Astrocyte of the cerebellum (primary cell): ENCODE data around the gene GINS1.

ENCODE experiments used
- DNase-seq: peaks from one replicate; pipeline ENCODE4 v3.0.0-alpha.2; 2011; ENCODE audit warnings: low read depth
- H3K4me3 ChIP-seq: 2 replicates; pipeline ENCODE4 v1.5.1; 2011; ENCODE audit warnings: mild to moderate bottlenecking, low read depth, low read length, moderate library complexity
- in situ Hi-C: cut with HindIII; loops from 2 replicates; pipeline ENCODE4 v1.10.0; 2017; ENCODE audit warnings: low sequenced_read_pairs
- TF ChIP-seq, protein P1 (sequence below): IDR thresholded peaks from 2 replicates; pipeline ENCODE4 v1.5.1; 2012; ENCODE audit warnings: low read length, low read depth, moderate library complexity, mild to moderate bottlenecking; ENCODE audit errors: missing control alignments

Gene GINS1

DNA sequence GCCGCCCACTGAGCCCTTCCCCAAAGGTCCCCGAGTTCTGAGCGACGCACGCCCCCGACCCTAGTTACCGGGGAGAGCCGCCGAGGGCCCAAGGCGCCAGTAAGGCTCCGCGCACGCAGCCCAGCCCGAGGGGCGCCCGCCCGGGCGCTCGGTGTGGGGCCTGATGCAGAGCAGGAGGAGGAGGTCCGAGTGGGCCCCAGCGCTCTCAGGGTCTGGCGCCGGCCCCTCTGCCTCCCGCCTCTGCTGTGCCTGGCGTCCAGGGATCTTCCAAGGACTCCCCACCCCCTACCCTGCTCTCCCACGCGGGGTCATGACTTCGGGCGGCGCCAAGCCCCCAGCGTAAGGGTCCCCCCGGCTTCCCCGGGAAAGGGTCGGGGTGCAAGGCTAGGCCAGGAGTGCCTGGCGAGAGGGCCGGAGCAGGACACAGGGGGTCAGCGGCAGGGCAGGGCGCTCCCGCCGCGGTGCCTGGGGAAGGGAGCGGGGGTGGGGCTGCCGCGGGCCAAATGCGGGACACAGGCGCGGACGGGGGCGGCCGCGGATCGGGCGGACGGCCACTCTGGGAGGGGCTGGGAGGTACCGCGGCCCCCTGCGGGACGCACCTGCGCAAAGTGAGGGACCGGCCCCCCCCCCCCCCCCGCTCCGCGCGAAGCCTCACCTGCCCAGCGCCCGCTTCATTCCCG is 17.5 kb upstream of the GINS1 start:
- peak overlapping the region; percentile 90 for H3K4me3 ChIP-seq
- no peak for DNase-seq
- TF ChIP-seq, protein P1, sequence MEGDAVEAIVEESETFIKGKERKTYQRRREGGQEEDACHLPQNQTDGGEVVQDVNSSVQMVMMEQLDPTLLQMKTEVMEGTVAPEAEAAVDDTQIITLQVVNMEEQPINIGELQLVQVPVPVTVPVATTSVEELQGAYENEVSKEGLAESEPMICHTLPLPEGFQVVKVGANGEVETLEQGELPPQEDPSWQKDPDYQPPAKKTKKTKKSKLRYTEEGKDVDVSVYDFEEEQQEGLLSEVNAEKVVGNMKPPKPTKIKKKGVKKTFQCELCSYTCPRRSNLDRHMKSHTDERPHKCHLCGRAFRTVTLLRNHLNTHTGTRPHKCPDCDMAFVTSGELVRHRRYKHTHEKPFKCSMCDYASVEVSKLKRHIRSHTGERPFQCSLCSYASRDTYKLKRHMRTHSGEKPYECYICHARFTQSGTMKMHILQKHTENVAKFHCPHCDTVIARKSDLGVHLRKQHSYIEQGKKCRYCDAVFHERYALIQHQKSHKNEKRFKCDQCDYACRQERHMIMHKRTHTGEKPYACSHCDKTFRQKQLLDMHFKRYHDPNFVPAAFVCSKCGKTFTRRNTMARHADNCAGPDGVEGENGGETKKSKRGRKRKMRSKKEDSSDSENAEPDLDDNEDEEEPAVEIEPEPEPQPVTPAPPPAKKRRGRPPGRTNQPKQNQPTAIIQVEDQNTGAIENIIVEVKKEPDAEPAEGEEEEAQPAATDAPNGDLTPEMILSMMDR: no peak
- in situ Hi-C loops: loop anchor here (10.0 kb wide), 1 partner anchor 385 kb away; no protein-coding TSS in a partner anchor

DNA sequence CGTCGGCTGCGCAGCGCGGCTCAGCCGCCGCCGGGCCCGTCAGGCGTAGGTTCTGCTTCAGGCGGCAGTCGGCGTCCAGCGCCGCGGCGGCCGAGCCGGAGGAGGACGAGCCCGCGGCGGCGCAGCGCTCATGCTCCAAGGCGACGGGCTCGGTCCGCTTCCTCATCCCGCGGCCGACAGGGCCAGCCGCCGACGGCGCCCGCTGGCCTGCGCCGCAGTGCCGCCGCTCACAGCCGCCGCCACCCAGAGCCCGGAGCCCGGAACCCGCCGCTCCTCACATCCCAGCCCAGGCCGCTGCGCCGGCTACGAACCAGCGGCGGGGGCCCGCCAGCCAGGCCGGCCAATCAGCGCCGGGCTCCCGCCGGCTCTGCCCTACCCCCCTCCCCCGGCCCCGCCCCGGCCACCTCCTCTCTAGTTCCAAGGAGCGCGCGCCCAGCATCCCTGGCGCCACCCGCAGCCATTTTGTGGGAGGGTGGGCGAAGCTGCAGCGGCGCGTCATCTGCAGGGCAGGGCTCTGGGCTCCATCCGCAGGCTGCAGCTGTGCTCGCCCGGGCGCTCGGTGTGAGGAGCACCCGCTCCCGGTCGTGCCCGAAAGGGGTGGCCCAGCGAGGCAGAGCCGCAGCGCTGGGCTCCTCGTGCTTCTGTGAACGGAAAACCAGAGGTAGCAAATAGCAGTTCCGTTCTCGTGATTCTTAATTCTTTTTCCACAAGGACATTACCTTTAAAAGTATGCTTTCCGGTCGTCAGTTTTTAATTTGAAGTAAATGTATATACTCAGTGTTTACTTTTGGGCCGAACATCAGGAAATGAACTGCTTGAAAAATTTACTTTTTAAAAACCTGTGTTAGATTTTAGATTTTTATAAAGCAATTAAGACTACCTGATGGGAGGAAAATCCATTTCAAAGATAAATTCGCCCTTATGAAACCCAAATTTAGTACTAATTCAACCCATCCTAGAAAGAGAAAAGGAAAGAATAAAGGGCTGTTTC is 16.6 kb upstream of the GINS1 start, which contains the start of gene ABHD12:
Gene ABHD12, minus strand, starts transcription at position 298 of the 991 bp plus-strand sequence. Its CDS starts 132 bp downstream, at position 166.
- H3K4me3 ChIP-seq: peak within 1 kb of the TSS; percentile 90
- peak; percentile 87 for DNase-seq
- in situ Hi-C loops: loop anchor here (10.0 kb wide), 1 partner anchor 386 kb away; no protein-coding TSS in a partner anchor
- TF ChIP-seq, protein P1: no peak

DNA sequence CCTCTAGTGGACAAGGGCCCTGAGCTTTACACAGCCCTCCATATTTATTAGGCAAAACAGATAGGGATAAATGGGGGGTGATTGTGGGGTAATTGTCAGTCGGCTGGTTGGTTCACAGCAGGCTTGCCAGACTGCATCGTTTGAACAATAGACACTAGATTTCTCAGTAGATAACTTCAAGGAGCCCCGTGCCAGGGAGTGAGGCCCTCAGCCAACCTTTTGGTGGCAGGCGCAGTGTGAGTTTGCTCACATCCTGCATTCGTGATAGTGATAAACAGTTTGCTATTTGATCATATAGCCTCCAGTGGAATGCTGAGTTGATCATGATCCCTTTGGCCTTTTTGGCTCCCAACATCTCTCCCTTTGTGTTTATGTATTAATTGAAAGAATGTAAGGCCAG is 13.2 kb upstream of the GINS1 start:
- in situ Hi-C loops: loop anchor here (10.0 kb wide), 1 partner anchor 389 kb away; no protein-coding TSS in a partner anchor
- TF ChIP-seq, protein P1: no peak
- no peak for DNase-seq

DNA sequence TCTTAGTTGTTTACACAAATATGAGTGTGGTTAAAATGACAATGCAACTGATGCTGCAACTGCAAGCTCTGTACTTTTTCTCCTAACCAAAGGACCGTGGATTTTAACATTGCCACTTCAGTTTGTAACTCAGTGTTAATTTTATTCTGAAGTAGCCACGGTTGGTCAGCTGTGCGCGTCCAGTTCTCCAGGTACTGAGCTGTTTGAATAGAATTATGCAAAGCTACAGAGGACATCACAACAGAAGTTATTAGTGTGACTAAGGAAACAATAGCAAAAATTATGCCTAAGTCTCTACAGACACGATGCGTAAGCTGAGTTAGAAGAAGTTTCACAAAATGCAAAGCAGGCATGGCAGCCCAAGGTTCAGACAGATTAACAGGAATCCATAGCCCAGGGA is 12.5 kb upstream of the GINS1 start:
- in situ Hi-C loops: loop anchor here (10.0 kb wide), 1 partner anchor 390 kb away; no protein-coding TSS in a partner anchor
- TF ChIP-seq, protein P1: no peak
- DNase-seq: no peak

More for the DNA sequence above, 13.2 kb upstream of the GINS1 start:
- H3K4me3 ChIP-seq: no peak overlapping the region

DNA sequence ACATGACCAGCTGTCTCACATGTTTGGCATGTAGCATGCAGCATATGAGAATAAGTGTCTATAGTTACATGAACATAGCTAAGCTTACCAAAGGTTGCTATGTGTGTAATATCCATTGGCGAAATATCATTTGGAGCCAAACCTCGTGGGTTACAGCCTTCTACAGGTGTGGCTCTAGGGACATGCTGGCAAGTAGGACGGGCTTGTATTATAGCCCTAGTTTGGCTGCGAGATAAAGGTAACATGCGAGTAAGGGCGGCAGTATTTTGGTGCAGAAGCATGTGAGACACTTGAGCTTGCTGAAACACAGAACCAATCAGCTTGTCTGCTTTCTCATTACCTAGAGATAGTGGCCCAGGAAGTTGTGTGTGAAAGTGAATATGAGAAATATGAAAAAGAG is 10.4 kb upstream of the GINS1 start:
- no peak for DNase-seq
- in situ Hi-C loops: loop anchor here (10.0 kb wide), 1 partner anchor 392 kb away; no protein-coding TSS in a partner anchor
- TF ChIP-seq, protein P1: no peak

More for the DNA sequence above, 12.5 kb upstream of the GINS1 start:
- H3K4me3 ChIP-seq: no peak overlapping the region

DNA sequence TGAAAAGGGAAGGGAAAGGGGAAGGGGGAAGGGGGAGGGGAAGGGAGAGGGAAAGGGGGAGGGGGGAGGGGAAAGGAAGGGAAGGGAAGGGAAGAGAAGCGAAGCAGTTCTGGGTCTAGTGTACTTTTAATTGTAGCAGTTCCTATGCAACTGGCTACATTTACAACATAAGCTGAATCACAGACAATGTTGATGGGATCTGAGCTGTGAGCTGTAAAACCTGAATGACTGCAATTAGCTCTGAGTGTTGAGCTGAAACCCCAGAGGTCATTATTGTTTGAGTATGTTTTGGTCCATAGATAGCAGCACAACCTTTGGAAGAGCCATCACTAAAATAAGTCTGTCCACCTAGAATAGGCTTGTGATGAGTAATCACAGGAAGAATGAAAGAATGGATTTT is 9.7 kb upstream of the GINS1 start:
- TF ChIP-seq, protein P1: no peak
- no peak overlapping the region for H3K4me3 ChIP-seq
- in situ Hi-C loops: loop anchor here (10.0 kb wide), 1 partner anchor 393 kb away; no protein-coding TSS in a partner anchor
- DNase-seq: no peak

More for the DNA sequence above, 10.4 kb upstream of the GINS1 start:
- H3K4me3 ChIP-seq: no peak overlapping the region
